ENCODE data around the gene GLRX5.

- TF ChIP-seq CTCF (conservative IDR thresholded peaks at IDR 0.05) (no peak), EZH2 (IDR thresholded peaks at IDR 0.05; ENCODE audit: low read depth) (no peak)
Measured at GRCh38 chr14:95490727-95491451, 44.0 kb upstream of the GLRX5 start.
